Endothelial cell (in vitro differentiated cells): Measurements from ENCODE around the gene KRT6A. TPM values are rescaled to one million over a fixed set of nuclear protein-coding genes. Genes with fewer than 3 reads are reported as not detected.

Source experiments
- DNase-seq: peaks from one replicate; pipeline ENCODE4 v3.0.0; 2021; ENCODE audit warnings: low spot score
- H3K27ac Mint-ChIP-seq: one replicate; pipeline ENCODE4 v1.8.0; 2021; ENCODE audit warnings: mixed read lengths, inconsistent platforms; ENCODE audit not compliant: unreplicated experiment
- H3K27me3 Mint-ChIP-seq: one replicate; pipeline ENCODE4 v1.8.0; 2021; ENCODE audit warnings: mild to moderate bottlenecking, moderate library complexity, mixed read lengths, inconsistent platforms; ENCODE audit not compliant: unreplicated experiment
- H3K36me3 Mint-ChIP-seq: one replicate; pipeline ENCODE4 v1.8.0; 2021; ENCODE audit warnings: mild to moderate bottlenecking, low read depth, mixed read lengths, inconsistent platforms; ENCODE audit not compliant: unreplicated experiment
- H3K4me1 Mint-ChIP-seq: one replicate; pipeline ENCODE4 v1.8.0; 2021; ENCODE audit warnings: mild to moderate bottlenecking, mixed read lengths, inconsistent platforms; ENCODE audit not compliant: unreplicated experiment
- H3K4me3 Mint-ChIP-seq: one replicate; pipeline ENCODE4 v1.8.0; 2021; ENCODE audit warnings: mild to moderate bottlenecking, mixed read lengths, inconsistent platforms; ENCODE audit not compliant: unreplicated experiment
- H3K9me3 Mint-ChIP-seq: one replicate; pipeline ENCODE4 v1.8.0; 2021; ENCODE audit warnings: mixed read lengths, inconsistent platforms; ENCODE audit not compliant: unreplicated experiment
- total RNA-seq: library from RNA; stranded (reverse); fragmentation: NEBNext Ultra II Directional; extraction: Animal tissue kit (Norgen Biotek cat#: 25700); gene quantifications from one replicate; pipeline ENCODE4 v1.2.1, GENCODE V29; 2021; ENCODE audit not compliant: unreplicated experiment
- TF ChIP-seq, protein P1 (sequence below): fragments of 200-600 bp; sonication (generic); IDR thresholded peaks from one replicate; pipeline ENCODE4 v1.5.0; 2021; ENCODE audit warnings: antibody characterized with exemption; ENCODE audit not compliant: unreplicated experiment

Gene KRT6A
- total RNA-seq, 1 donor from 2014 or later: not detected

DNA sequence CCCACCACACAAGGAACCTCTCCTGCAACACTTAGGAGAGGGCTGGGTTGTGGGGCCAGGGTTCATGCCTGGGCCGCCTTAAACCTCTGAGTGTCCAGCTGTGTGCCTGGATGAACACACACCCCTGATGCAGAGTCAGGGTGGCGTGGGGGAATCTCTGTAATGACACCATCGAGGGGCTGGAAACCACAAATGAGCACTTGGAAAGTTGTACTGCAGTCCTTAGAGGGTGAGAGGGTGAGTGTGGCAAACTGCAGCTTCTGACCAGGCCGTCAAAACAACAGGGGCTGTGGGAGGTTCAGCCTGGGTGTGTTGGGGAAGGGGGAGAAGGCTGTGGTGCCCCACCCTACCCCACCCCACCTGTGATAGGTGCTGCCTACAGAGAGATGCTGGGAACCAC is 39.6 kb upstream of the KRT6A start:
- Mint-ChIP-seq H3K4me3 (no peak overlapping the region), H3K4me1 (no peaks in the 10 kb centered on the region), H3K27me3 (peaks cover 6% of the 10 kb centered on the region), H3K36me3 (no peaks in the 10 kb centered on the region), H3K27ac (no peak overlapping the region), H3K9me3 (no peaks in the 10 kb centered on the region)
- DNase-seq: no peak
- TF ChIP-seq, protein P1, sequence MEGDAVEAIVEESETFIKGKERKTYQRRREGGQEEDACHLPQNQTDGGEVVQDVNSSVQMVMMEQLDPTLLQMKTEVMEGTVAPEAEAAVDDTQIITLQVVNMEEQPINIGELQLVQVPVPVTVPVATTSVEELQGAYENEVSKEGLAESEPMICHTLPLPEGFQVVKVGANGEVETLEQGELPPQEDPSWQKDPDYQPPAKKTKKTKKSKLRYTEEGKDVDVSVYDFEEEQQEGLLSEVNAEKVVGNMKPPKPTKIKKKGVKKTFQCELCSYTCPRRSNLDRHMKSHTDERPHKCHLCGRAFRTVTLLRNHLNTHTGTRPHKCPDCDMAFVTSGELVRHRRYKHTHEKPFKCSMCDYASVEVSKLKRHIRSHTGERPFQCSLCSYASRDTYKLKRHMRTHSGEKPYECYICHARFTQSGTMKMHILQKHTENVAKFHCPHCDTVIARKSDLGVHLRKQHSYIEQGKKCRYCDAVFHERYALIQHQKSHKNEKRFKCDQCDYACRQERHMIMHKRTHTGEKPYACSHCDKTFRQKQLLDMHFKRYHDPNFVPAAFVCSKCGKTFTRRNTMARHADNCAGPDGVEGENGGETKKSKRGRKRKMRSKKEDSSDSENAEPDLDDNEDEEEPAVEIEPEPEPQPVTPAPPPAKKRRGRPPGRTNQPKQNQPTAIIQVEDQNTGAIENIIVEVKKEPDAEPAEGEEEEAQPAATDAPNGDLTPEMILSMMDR: no peak

DNA sequence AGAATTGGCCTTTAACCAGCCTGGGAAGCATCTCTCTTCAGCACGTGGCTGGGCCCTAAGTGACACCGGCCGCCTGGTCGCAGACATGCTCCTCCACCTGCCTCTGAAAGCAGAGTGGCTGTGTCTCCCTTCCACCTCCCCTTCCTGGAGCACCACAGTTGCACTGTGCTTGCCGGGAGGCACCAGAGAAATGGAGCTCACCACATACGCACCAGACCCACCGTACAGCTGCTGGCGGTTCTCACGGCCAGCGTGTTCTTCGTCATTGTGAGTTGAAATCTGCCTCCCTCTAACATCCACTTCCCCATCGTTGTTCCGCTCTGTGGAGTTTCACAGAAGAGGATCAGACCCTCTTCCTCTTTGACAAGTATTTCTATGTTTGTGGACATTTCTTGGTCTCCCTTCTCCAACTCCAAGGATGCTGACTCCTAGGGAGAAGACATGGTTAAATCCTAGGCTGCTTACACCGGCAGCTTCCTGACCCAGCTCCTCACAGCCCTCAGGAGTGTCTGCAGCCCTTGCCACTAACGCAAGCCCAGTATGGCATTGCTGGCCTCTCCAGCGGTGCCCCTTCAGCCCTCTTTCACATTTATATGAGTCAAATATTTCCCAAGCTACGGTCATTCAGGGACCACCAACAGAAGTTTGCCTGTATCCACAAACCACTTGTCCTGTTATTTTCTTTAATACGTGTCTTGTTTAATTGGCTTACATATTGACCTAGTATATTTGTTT is 38.7 kb upstream of the KRT6A start:
- Mint-ChIP-seq H3K4me3 (no peak overlapping the region), H3K4me1 (no peaks in the 10 kb centered on the region), H3K36me3 (no peaks in the 10 kb centered on the region), H3K9me3 (no peaks in the 10 kb centered on the region), H3K27me3 (peaks cover 6% of the 10 kb centered on the region), H3K27ac (no peak overlapping the region)
- no peak for DNase-seq
- TF ChIP-seq, protein P1: no peak

DNA sequence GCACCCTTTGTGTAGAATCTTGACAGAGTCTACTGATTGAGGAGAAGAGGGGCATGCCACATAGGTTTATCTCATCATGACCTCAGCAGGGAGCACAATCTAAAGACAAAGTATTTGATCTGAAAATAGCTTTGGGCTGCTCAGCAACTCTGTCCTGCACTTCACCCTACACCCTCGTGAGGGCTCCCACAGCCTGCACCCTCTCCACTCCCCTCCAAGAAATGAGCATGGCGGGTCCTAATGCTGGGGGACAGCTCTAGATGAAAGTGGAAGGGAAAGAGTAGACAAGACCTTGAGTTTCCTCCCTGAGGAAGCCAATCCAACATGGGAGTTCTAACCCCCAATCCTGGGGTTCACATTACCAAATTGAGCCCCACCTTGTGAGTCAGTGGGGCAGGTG is 37.8 kb upstream of the KRT6A start:
- no peak overlapping the region for H3K27ac Mint-ChIP-seq
- no peaks in the 10 kb centered on the region for H3K36me3 Mint-ChIP-seq
- TF ChIP-seq, protein P1: no peak
- H3K9me3 Mint-ChIP-seq: no peaks in the 10 kb centered on the region
- no peak for DNase-seq
- H3K27me3 Mint-ChIP-seq: peaks cover 6% of the 10 kb centered on the region
- H3K4me1 Mint-ChIP-seq: no peaks in the 10 kb centered on the region
- no peak overlapping the region for H3K4me3 Mint-ChIP-seq

DNA sequence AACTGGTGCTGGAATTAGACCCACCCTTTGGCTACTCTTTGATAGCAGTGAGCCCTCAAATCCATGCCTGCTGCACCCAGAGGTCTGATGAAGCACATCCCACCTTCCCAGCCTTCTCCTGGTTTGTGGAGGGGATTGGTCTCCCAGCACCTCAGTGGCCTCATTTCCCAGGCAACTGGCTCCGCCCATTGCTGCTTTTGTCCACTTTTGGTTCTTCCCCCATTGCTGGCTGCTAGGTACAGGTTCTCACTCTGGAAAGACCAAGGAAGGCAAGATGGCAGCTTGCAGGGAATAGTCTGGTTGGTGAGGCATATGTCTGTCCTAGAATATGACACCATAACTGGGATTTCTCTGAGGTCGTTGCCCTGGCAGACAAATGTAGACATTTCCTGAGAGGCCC is 37.3 kb upstream of the KRT6A start:
- Mint-ChIP-seq H3K9me3 (no peaks in the 10 kb centered on the region), H3K27me3 (peaks cover 6% of the 10 kb centered on the region), H3K4me3 (no peak overlapping the region), H3K27ac (no peak overlapping the region), H3K36me3 (no peaks in the 10 kb centered on the region), H3K4me1 (no peaks in the 10 kb centered on the region)
- TF ChIP-seq, protein P1: no peak
- DNase-seq: no peak

DNA sequence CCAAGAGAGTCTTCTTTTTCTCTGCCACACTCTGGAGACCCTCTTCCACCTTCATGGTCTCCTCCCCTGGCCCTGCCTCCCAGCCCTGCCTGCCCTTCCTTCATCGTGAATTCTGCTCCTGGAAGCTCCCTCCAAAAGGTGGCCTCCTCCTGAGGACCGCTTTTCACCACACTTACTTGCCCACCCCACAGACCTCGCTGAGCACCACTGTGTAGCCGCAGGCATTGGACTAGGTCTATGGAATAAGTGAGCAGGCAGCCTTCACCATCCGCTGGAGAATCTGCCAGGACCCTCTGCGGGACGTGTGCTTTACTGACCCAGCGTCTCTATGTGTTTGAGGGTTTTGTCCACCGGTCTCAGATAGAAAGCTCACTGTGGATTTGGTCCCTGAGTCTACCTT is 36.8 kb upstream of the KRT6A start:
- Mint-ChIP-seq H3K4me1 (no peaks in the 10 kb centered on the region), H3K27ac (no peak overlapping the region), H3K36me3 (no peaks in the 10 kb centered on the region), H3K9me3 (no peaks in the 10 kb centered on the region), H3K4me3 (no peak overlapping the region), H3K27me3 (peaks cover 6% of the 10 kb centered on the region)
- DNase-seq: no peak
- TF ChIP-seq, protein P1: no peak
